Measurements from ENCODE around the gene FAM216B. TPM values are rescaled to one million over a fixed set of nuclear protein-coding genes. Genes with fewer than 3 reads are reported as not detected.

Gene FAM216B
- total and polyA plus RNA-seq, 2 of the 8 experiments (the other 6 are each of a cell fraction or from before 2014, with no cell fraction given): not detected

DNA sequence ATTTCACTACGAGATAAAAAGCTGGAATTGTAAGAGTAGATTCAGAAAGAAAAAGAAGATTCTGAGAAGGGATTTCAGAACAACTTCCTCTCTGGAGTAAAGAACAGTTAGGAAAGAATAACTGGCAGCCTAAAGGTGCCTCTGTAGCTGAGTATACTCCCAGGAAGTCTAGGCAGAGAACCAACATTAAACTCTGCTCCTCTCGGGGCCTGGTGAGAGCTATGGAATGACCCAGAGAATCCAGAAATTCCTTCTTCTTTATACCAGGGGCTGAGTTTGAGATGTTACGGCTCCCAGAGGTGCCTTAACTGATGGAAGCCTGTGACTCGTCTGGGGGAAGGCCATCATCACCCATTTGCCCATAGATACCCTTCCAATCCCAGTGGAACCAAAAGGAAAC lies 39.1 kb downstream of the FAM216B start:
- no peak overlapping the region for H2BK120ac ChIP-seq (replicated peaks; ENCODE audit: low read depth, low read length)
- no peak for DNase-seq (ENCODE audit: low read depth in 1 of 2, low spot score in 2 of 2)
- no peaks in the 10 kb centered on the region for H3K4me1 ChIP-seq (replicated peaks in 1 of 4; ENCODE audit: control insufficient read depth in 3 of 4, insufficient read depth in 4 of 4, low read length in 3 of 4)
- H3K23me2 ChIP-seq (ENCODE audit: low read depth, low read length): no peaks in the 10 kb centered on the region; the same call in 1 of the 2 replicates
- no peaks in the 10 kb centered on the region for H3K79me2 ChIP-seq (ENCODE audit: control insufficient read depth in 1 of 2, insufficient read depth in 2 of 2, low read length in 2 of 2)
- H3K36me3 ChIP-seq (ENCODE audit: control insufficient read depth in 2 of 4, insufficient read depth in 4 of 4, low read length in 3 of 4): 0 out of 8 replicates have a peak, but pooled peaks cover 0 to 5% (median 0%) of the 10 kb centered on the region in 4 experiments
- WGBS, 2 experiments (ENCODE audit: extremely low coverage in 1 of 2, insufficient coverage in 1 of 2, insufficient read length in 1 of 2, insufficient replicate concordance in 2 of 2, low coverage in 1 of 2, low lambda C conversion rate in 2 of 2, missing lambda C conversion rate in 1 of 2): 93% methylated on average over 3 of the region's 4 CpGs; no CpG with 5 or more reads in 1 of the 2 experiments
- H3K27me3 ChIP-seq (replicated peaks in 1 of 4; ENCODE audit: control insufficient read depth in 3 of 4, extremely low read depth in 1 of 4, insufficient read depth in 3 of 4, low read length in 3 of 4): no peaks in the 10 kb centered on the region
- peaks cover 7% of the 10 kb centered on the region in 2 experiments; a peak in 1 of 4 replicates for H3K9me3 ChIP-seq (ENCODE audit: insufficient read depth in 2 of 2, low read depth in 1 of 2, low read length in 1 of 2)
- no peak overlapping the region for H2BK15ac ChIP-seq (ENCODE audit: low read length)
- no peaks in the 10 kb centered on the region for H3K79me1 ChIP-seq (ENCODE audit: low read depth, low read length)
- no peak overlapping the region for H2BK20ac ChIP-seq (ENCODE audit: low read length)
- H3K4me3 ChIP-seq (ENCODE audit: extremely low read depth in 1 of 4, insufficient read depth in 2 of 4, low read depth in 3 of 4, low read length in 4 of 4): no peak overlapping the region
- H2AFZ ChIP-seq (ENCODE audit: low read length): no peak overlapping the region
- H3K18ac ChIP-seq (ENCODE audit: extremely low read depth, low read length): no peak overlapping the region
- no peak overlapping the region for H3K23ac ChIP-seq (ENCODE audit: insufficient read length)
- no peak overlapping the region for H4K8ac ChIP-seq (ENCODE audit: extremely low read depth, insufficient read depth, low read length)
- FAIRE-seq: no peak
- H4K91ac ChIP-seq (replicated peaks; ENCODE audit: insufficient read length, low read length): no peak overlapping the region
- H2BK5ac ChIP-seq (ENCODE audit: low read depth, low read length): no peak overlapping the region
- no peaks in the 10 kb centered on the region for H4K20me1 ChIP-seq (replicated peaks in 1 of 2; ENCODE audit: control insufficient read depth in 1 of 2, insufficient read depth in 2 of 2, low read length in 2 of 2)
- no peak overlapping the region for H3K27ac ChIP-seq (ENCODE audit: low read depth, low read length)
- ChIA-PET CTCF (ENCODE audit: partially characterized antibody) (no interaction called here), POLR2A (ENCODE audit: partially characterized antibody) (interaction anchor here (0.8 to 3.6 kb wide), 6 partner anchors 11 to 55 kb away, joined by 3 to 10 read pairs (median 4); no protein-coding TSS in a partner anchor)
- no peak overlapping the region for H3K4me2 ChIP-seq (ENCODE audit: insufficient read depth in 1 of 2, low read depth in 2 of 2, low read length in 2 of 2)
- H4K5ac ChIP-seq (ENCODE audit: insufficient read length, low read depth, low read length): no peak overlapping the region
- H3K9ac ChIP-seq (replicated peaks in 1 of 4; ENCODE audit: extremely low read depth in 1 of 4, low read depth in 3 of 4, low read length in 3 of 4): no peak overlapping the region
- H3K4ac ChIP-seq (replicated peaks; ENCODE audit: insufficient read length, low read depth, low read length): no peak overlapping the region
- H2BK12ac ChIP-seq (ENCODE audit: low read depth, low read length): no peak overlapping the region
- H3K56ac ChIP-seq (replicated peaks; ENCODE audit: insufficient read length, low read depth, low read length): no peak overlapping the region
- H3K14ac ChIP-seq (ENCODE audit: insufficient read length): no peak overlapping the region
- no peak overlapping the region for H2AK5ac ChIP-seq (ENCODE audit: low read depth, low read length)
- TF ChIP-seq CBX8 (IDR thresholded peaks at IDR 0.05; ENCODE audit: borderline replicate concordance, low read depth, low read length): no peak
- no peak for TF ChIP-seq KDM4A (IDR thresholded peaks at IDR 0.05; ENCODE audit: low read depth, low read length, severe bottlenecking)
- TF ChIP-seq, protein P1, sequence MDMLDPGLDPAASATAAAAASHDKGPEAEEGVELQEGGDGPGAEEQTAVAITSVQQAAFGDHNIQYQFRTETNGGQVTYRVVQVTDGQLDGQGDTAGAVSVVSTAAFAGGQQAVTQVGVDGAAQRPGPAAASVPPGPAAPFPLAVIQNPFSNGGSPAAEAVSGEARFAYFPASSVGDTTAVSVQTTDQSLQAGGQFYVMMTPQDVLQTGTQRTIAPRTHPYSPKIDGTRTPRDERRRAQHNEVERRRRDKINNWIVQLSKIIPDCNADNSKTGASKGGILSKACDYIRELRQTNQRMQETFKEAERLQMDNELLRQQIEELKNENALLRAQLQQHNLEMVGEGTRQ (IDR thresholded peaks at IDR 0.05; ENCODE audit: low read length): no peak
- no peak for TF ChIP-seq MAX (IDR thresholded peaks at IDR 0.05)
- TF ChIP-seq ZNF274 (IDR thresholded peaks at IDR 0.05; ENCODE audit: borderline replicate concordance, extremely low read depth, low read length): no peak
- no peak for TF ChIP-seq CHD1 (IDR thresholded peaks at IDR 0.05; ENCODE audit: low read depth, low read length)
- TF ChIP-seq NANOG (IDR thresholded peaks at IDR 0.05; ENCODE audit: insufficient read depth, low read depth, low read length, poor library complexity, severe bottlenecking): no peak
- TF ChIP-seq GTF2F1 (IDR thresholded peaks at IDR 0.05; ENCODE audit: borderline replicate concordance, low read depth, low read length): no peak
- no peak for TF ChIP-seq HDAC2 (IDR thresholded peaks at IDR 0.05; ENCODE audit: borderline replicate concordance in 1 of 2, low read depth in 2 of 2, low read length in 2 of 2)
- no peak for TF ChIP-seq JUND (IDR thresholded peaks at IDR 0.05; ENCODE audit: low read length)
- TF ChIP-seq FOSL1 (IDR thresholded peaks at IDR 0.05; ENCODE audit: insufficient read depth, low read depth, low read length): no peak
- TF ChIP-seq RXRA (IDR thresholded peaks at IDR 0.05; ENCODE audit: insufficient read depth, low read depth, low read length): no peak
